CD4-positive, alpha-beta T cell treated with Interferon alpha-2 for 1 hour (primary cell): ENCODE results near the gene JAGN1.
"Not testable (repeated sequence)": the region's sequence is repeated elsewhere in the genome, so short reads cannot be mapped to it uniquely, and the experiment has no call there.

Source experiments
- DNase-seq, 2 donors: peaks; one replicate each; pipeline ENCODE4 v3.0.0-alpha.2; 2020 to 2022

JAGN1 gene

DNA sequence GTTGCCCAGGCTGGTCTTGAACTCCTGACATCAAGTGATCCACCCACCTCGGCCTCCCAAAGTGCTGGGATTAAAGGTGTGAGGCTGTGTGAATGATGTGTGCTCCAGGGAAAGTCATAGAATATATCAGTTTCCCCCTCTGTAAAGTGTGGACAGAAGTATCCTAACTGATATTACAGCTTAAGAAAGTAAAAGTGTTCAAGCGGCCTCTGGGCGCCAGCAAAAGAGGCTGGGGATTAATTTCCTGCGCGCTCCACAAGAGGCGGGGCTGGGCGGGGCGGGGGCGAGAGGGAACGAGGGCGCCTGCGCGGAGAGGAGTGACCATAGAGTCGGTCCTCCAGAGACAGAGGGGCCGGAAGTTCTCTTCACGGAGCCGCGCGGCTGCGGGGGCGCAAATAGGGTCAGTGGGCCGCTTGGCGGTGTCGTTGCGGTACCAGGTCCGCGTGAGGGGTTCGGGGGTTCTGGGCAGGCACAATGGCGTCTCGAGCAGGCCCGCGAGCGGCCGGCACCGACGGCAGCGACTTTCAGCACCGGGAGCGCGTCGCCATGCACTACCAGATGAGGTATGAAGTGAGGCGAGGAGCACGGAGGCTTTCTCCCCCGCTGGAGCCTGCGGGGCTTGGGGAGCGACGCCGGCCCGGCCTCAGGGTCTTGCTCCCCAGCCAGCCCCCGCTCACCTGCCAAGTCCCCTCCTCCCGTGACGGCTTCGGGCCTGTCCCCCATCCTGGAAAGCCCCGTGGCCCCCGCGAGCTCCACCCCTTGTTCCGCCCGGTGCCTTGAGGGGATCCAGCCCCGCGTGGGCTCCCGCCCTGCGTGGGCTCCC, at the start of gene JAGN1:
Gene JAGN1, plus strand, starts transcription at position 362 of the 823 bp plus-strand sequence. Its CDS starts 113 bp downstream, at position 475.
- DNase-seq = peak; percentile 89 to 94

- no peak for DNase-seq
Observed at GRCh38 chr3:9841015-9841414, 49.4 kb upstream of the JAGN1 start.

GRCh38 chr3:9843715-9844438, 46.5 kb upstream of the JAGN1 start, which contains the start of gene RPUSD3:
TSS of gene RPUSD3 (minus strand) at chr3:9844008. CDS start at chr3:9843990, 18 bp downstream.
- DNase-seq = peak; percentile 93 to 96

DNA sequence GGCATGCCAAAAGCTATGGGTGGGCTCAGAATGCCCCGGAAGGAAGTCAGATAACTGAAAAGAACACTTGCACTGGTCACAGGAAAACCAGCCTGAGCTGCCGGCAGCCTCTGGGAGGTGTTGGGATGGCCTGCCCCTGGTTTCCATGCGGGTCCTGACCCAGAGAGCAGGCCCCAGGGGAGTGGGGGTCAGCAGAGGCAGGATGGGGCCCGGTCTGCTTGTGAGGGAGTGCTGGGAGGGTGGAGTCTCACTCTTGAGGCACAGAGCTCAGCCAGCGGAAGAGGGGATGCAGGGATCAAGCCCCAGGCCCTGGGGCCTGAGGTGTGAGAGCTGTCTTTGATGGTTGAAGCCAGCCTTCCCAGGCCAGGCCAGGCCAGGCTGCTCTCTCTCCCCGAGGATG, 44.2 kb upstream of the JAGN1 start:
- DNase-seq = no peak

GRCh38 chr3:9846931-9847488, 43.4 kb upstream of the JAGN1 start:
- no peak for DNase-seq

DNA sequence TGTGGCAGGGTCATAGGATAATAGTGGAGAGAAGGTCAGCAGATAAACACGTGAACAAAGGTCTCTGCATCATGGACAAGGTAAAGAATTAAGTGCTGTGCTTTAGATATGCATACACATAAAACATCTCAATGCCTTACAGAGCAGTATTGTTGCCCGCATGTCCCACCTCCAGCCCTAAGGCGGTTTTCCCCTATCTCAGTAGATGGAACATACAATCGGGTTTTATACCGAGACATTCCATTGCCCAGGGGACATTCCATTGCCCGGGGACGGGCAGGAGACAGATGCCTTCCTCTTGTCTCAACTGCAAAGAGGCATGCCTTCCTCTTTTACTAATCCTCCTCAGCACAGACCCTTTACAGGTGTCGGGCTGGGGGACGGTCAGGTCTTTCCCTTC, 42.5 kb upstream of the JAGN1 start:
- DNase-seq = not testable (repeated sequence)

DNA sequence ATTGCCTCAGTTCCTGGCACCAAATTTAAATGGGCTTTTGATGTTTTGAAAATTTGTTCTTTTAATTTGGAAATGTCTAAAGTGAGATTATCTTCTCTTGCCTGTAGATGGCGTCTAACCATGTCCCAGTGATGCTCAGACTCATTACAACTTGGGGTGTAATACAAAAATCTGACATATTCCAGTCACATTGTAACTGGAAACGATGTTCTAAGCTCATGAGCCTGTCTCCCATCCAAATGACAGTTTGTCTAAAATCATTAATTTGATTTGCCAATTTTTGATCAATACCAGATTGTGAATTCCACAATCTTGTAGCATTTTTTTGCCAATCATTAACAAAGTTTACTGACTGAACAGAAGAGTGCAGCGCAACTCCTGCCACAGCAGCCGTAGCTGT, 41.5 kb upstream of the JAGN1 start:
- peak in 1 of 2 donors; percentile 63 for DNase-seq

- DNase-seq = not testable (repeated sequence)
Observed at GRCh38 chr3:9851383-9851782, 39.0 kb upstream of the JAGN1 start.

GRCh38 chr3:9851926-9852325, 38.5 kb upstream of the JAGN1 start:
- DNase-seq = not testable (repeated sequence)

DNA sequence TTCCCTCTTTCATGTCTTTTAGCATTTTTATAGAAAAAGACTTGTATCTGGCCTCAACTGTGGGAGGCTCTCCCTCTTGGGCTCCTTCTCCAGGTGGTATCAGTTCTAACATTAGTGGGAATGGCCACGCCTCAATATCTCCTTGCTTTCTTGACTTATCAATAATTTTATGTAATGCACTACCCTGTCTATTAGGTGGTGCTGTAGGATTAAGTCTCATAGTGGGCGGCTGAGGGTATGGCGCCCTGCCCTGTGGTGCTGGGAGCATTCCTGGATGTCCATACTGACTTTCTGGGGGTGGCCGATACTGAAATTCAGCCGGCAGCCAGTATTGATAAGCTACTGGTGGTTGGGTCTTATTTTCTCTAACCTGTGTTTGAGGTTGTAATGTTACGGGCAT, 37.9 kb upstream of the JAGN1 start:
- no peak for DNase-seq

GRCh38 chr3:9854291-9854940, 36.0 kb upstream of the JAGN1 start:
- DNase-seq = not testable (repeated sequence)

- no peak for DNase-seq
Observed at GRCh38 chr3:9855594-9855993, 34.8 kb upstream of the JAGN1 start.

GRCh38 chr3:9859530-9860025, 30.8 kb upstream of the JAGN1 start:
- no peak for DNase-seq

GRCh38 chr3:9861201-9861600, 29.2 kb upstream of the JAGN1 start:
- no peak for DNase-seq

- no peak for DNase-seq
Observed at GRCh38 chr3:9861626-9862130, 28.7 kb upstream of the JAGN1 start.

GRCh38 chr3:9862391-9863057, 27.9 kb upstream of the JAGN1 start:
- DNase-seq = peak; percentile 9 to 36

- no peak for DNase-seq
Observed at GRCh38 chr3:9863058-9863772, 27.2 kb upstream of the JAGN1 start.

GRCh38 chr3:9864200-9864927, 26.0 kb upstream of the JAGN1 start:
- DNase-seq = no peak

- not testable (repeated sequence) for DNase-seq
Observed at GRCh38 chr3:9865125-9865637, 25.2 kb upstream of the JAGN1 start.

DNA sequence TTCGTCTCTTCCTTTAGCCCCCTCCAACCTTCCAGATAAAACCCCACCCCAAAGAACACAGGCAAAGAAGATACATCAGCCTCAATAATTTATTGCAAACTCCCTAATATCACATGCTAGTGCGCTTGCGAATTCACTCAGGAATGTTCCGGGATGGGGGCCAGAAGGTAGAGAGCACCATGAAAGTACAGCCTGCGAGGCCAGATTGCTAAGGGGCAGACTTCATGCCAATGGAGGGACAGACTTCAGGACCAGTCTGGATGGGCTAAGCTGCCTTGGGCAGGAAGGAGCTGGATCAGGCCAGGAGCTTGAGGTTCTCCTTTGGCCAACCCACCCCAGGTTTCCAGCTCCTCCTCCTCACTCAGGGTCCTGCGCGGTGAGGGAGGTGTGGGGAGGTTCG, 23.8 kb upstream of the JAGN1 start:
- no peak for DNase-seq
